Measurements from ENCODE around the gene MYO16. TPM values are rescaled to one million over a fixed set of nuclear protein-coding genes. Genes with fewer than 3 reads are reported as not detected.

The MYO16 gene
- polyA plus RNA-seq, 3 donors from 2014 or later: not detected

DNA sequence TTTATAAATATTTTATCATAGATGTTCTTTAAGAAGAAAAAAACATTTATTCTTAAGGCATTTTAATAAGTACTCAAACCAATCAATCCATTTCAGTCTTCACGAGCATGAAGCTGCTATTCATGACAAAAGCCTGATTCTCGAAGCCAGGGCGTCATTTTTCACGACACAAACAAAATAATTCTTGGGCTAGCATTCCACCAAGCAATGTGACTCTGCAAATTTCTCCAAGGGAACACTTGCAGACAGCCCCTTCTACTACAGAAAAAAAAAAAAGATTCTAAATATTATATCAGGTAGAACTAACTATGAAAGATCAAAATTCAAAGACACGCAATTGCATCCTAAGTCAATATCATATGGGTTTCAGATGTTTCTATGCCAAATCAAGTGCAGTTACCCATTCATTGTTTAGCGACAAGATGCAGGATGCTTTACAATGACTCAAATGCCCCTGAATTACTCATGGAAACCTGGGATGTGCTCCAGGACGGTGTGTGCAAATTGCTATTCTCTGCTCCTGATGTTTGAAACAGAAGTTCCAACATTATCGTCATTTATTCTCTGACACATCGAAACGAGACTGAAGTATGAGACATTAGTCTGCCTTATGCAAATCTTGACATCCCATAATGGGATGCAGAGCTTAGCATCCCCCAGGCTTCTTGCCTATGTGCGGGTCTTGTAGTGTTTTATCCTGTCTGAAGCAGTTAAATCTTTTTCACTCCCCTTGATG is 517.7 kb downstream of the MYO16 start:
- no peak overlapping the region for H3K27ac Mint-ChIP-seq
- no peaks in the 10 kb centered on the region for H3K36me3 Mint-ChIP-seq
- no peak overlapping the region for H3K4me3 Mint-ChIP-seq
- peaks cover 2 to 6% (median 3%) of the 10 kb centered on the region in 3 donors for H3K27me3 Mint-ChIP-seq (ENCODE audit: low read depth in 3 of 3)
- no peaks in the 10 kb centered on the region for H3K9me3 Mint-ChIP-seq
- no peak for DNase-seq
- no peaks in the 10 kb centered on the region for H3K4me1 Mint-ChIP-seq

DNA sequence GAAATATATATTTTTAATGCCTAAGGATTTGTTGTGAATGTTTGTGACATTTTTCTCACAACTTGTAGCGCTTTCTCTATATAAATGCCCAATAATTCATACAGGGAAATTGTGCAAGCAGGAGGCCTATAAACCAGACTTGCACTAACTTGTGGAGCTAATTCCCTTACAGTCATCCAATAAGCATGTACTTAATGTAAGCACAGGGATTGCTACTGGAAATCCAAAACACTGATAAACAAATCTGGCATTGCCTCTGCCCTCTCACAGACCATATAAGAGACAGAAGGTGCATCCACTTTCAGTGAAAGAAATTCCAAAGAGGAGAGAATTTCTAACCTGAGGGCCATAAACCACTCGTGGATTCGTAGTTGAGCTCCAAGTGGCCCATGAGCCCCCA is 518.8 kb downstream of the MYO16 start:
- peaks cover 1 to 2% (median 2%) of the 10 kb centered on the region in 3 donors for H3K27me3 Mint-ChIP-seq (ENCODE audit: low read depth in 3 of 3)
- no peaks in the 10 kb centered on the region for H3K4me1 Mint-ChIP-seq
- H3K36me3 Mint-ChIP-seq: no peaks in the 10 kb centered on the region
- H3K9me3 Mint-ChIP-seq: no peaks in the 10 kb centered on the region
- DNase-seq: no peak
- H3K4me3 Mint-ChIP-seq: no peak overlapping the region
- no peak overlapping the region for H3K27ac Mint-ChIP-seq

DNA sequence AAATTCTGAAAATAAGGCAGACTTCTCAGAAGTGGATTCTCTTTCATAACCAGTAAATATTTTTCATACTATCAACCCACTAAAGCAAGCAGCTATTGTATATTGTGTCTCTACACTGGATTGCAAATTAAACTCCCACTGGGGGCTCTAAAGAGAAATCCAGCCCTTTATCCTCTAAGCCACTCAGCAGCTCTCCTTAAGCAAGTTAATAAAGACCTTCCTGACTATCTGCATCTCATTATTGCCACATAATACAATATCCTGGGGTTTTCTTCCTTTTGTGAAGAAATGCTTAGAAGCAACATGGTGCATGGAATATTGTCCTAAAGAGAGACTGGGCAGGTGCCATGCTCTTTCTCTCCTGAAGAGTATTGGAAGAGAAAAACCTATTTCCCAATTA is 521.3 kb downstream of the MYO16 start:
- no peak overlapping the region for H3K4me3 Mint-ChIP-seq
- H3K36me3 Mint-ChIP-seq: no peaks in the 10 kb centered on the region
- no peak for DNase-seq
- no peak overlapping the region for H3K27ac Mint-ChIP-seq
- no peaks in the 10 kb centered on the region for H3K9me3 Mint-ChIP-seq
- H3K4me1 Mint-ChIP-seq: no peaks in the 10 kb centered on the region
- peaks cover 0 to 8% (median 2%) of the 10 kb centered on the region in 3 donors for H3K27me3 Mint-ChIP-seq (ENCODE audit: low read depth in 3 of 3)

DNA sequence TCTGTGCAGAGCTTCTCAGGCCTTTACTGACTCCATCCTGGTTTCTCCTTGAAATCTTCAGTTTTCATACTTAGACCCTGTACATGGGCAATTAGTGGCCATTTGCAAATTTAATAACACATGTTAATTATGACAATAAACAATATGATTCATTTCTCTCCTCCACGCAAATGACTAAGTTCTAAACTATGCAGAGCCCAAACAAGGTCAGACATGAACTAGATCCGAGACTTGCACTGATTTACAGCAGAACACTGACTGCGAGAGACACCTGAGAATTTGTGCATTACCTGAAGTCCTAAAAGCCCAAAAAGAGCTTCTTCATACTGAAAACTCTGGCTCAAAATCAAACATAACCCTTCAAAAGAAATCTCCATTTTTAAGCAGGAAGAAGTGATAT is 521.8 kb downstream of the MYO16 start:
- H3K4me1 Mint-ChIP-seq: no peaks in the 10 kb centered on the region
- no peak for DNase-seq
- H3K9me3 Mint-ChIP-seq: no peaks in the 10 kb centered on the region
- no peaks in the 10 kb centered on the region for H3K36me3 Mint-ChIP-seq
- no peak overlapping the region for H3K4me3 Mint-ChIP-seq
- H3K27ac Mint-ChIP-seq: no peak overlapping the region
- H3K27me3 Mint-ChIP-seq (ENCODE audit: low read depth in 3 of 3): peaks cover 0 to 8% (median 2%) of the 10 kb centered on the region in 3 donors

DNA sequence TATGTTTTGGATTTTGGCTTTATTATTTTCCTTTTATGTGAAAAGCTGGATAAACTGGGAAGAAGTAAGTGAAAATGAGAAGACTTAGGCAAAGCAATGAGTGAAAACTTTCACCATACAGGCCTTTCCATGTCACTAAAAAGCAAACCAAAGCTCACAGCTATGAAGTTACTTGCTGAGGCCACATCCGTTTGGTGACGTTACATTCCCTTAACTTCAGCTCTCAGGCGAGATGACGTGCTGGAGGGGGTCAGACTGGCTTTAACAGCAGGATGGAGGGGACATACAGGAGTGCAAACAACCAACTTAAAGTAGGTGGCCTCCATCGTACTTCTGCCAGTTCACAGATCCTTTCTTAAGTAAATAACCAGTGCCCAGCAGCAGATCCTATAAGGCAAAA is 522.3 kb downstream of the MYO16 start:
- Mint-ChIP-seq H3K4me1 (no peaks in the 10 kb centered on the region), H3K27ac (no peak overlapping the region), H3K36me3 (no peaks in the 10 kb centered on the region), H3K9me3 (no peaks in the 10 kb centered on the region), H3K4me3 (no peak overlapping the region), H3K27me3 (ENCODE audit: low read depth in 3 of 3) (peaks cover 0 to 11% (median 1%) of the 10 kb centered on the region in 3 donors)
- DNase-seq: no peak

DNA sequence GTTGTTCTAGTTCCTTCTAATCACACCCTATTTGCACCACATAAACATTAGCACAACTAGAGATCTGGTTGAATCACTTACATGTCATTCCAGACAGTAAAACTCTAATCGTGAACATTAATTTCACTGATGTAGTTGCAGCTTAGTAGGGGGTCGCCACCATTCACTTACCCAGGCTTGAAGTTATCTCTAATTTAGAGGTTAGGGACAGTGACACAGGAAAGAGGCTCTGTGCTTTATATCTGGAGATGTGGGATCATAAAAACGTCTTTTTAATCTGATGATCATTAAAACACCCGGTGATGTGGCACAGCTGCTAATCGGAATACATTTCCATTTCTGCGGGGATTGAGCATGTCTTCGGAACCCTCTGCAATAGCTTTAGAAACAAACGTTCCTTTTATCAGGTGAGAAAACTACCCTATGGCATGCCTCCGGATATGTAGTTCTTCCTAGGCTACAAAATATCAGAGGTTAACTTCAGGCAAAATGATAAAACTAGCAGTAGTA is 523.0 kb downstream of the MYO16 start:
- Mint-ChIP-seq H3K9me3 (no peaks in the 10 kb centered on the region), H3K27me3 (ENCODE audit: low read depth in 3 of 3) (peaks cover 0 to 11% (median 1%) of the 10 kb centered on the region in 3 donors), H3K4me3 (no peak overlapping the region), H3K36me3 (no peaks in the 10 kb centered on the region), H3K4me1 (no peaks in the 10 kb centered on the region), H3K27ac (no peak overlapping the region)
- no peak for DNase-seq

DNA sequence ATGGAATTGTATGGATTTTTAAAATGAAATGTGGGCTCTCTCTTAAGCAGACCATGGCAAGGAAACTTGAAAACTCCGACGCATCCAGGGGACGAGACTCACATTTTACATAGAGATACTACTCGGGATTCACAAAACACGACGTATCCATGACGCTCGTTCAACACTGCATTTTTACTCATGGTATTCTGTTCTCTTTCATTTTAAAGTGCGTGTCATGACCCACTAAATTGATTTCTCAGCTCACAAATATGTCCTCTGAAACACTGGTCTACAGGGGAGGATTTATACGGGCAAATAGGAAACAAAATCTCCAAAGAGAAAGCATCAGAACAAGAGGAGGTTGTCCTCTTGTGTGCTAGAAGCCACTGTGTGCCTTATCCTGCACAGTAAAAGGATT is 523.5 kb downstream of the MYO16 start:
- Mint-ChIP-seq H3K27me3 (ENCODE audit: low read depth in 3 of 3) (peaks cover 0 to 11% (median 2%) of the 10 kb centered on the region in 3 donors), H3K27ac (no peak overlapping the region), H3K4me1 (no peaks in the 10 kb centered on the region), H3K4me3 (no peak overlapping the region), H3K36me3 (no peaks in the 10 kb centered on the region), H3K9me3 (no peaks in the 10 kb centered on the region)
- DNase-seq: no peak

DNA sequence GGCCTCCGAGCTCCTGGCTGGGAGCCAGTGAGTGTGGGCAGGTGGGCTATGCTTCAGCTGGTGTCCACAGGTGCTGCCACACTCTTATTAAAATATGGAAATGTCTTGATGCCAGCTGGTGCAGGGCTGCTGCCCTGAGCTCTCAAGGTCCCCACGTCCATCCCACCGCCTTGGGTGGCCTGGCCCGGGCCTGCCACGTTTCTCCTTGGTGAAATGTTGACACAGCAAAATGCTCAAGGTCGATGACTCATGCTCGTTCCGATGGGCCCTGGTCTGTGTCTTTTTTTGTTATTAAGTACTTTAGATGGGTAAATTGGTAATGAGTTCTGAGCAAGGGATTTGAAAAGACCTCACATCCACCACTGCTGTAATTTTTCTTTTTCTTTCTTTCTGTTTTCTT is 524.7 kb downstream of the MYO16 start:
- no peak for DNase-seq
- Mint-ChIP-seq H3K4me3 (no peak overlapping the region), H3K27me3 (ENCODE audit: low read depth in 3 of 3) (peaks cover 0 to 11% (median 3%) of the 10 kb centered on the region in 3 donors), H3K36me3 (no peaks in the 10 kb centered on the region), H3K4me1 (no peaks in the 10 kb centered on the region), H3K27ac (no peak overlapping the region), H3K9me3 (peaks cover 0 to 2% (median 0%) of the 10 kb centered on the region in 6 donors)

DNA sequence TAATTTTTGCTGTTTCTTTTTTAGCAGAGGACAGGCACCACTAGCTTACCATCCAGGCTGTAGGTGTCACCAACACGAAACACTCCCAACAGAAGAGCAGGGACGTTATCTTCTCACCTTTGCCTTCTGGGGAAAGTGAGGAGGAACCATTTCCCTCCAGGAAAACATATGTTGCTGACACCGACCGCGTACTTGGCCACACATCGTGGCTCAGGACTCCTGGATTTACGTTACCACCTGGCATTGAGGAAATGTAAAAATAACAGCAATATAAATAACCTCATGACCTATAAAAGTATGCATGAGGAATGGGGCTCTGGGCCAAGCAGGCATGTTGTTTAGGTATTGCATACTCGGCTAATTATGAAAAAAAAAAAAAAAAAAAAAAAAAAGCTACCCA is 525.1 kb downstream of the MYO16 start:
- Mint-ChIP-seq H3K9me3 (peaks cover 0 to 2% (median 0%) of the 10 kb centered on the region in 6 donors), H3K27ac (no peak overlapping the region), H3K36me3 (no peaks in the 10 kb centered on the region)

DNA sequence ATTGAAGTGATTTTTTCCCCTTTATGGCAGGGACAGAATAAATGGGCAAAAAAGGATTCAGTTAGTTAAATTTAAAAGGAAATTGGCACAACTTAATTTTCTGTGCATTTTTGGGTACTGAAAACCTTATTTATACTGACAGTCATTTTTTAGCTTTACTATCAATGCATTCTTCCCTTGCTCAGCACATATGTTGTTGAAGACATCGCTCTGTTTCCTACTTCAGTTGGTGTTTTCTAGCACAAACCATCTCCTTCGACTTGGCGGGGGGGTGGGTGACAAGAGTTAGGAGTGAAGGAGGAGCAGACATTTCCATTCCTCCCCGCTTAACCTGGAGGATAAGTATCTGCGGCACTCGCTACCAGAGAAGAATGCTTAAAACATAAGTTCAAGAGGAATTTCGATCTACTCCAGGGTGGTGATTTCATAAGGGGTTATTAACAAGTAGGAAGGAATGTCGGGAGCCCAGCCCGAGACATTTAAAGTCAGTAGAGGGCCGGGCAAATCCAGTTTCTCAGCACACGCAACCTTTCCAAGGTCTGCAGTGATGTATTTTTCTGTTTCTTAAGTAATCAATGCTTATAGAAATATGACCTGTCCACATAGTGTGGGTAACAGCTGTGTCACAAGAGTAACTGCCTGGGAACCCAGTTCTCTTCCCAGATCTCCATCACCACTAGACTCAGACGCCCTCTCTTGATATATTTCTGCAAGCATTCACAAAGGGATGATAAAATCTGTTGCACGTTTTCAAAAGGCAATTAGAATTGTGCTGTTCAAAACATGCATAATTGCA is 525.8 kb downstream of the MYO16 start:
- Mint-ChIP-seq H3K27me3 (ENCODE audit: low read depth in 3 of 3) (peaks cover 0 to 9% (median 3%) of the 10 kb centered on the region in 3 donors), H3K36me3 (no peaks in the 10 kb centered on the region), H3K4me3 (no peak overlapping the region), H3K27ac (no peak overlapping the region), H3K9me3 (peaks cover 0 to 2% (median 0%) of the 10 kb centered on the region in 6 donors), H3K4me1 (no peaks in the 10 kb centered on the region)
- DNase-seq: no peak

More for the DNA sequence above, 525.1 kb downstream of the MYO16 start:
- Mint-ChIP-seq H3K27me3 (ENCODE audit: low read depth in 3 of 3) (peaks cover 0 to 11% (median 3%) of the 10 kb centered on the region in 3 donors), H3K4me3 (no peak overlapping the region), H3K4me1 (no peaks in the 10 kb centered on the region)
- no peak for DNase-seq

DNA sequence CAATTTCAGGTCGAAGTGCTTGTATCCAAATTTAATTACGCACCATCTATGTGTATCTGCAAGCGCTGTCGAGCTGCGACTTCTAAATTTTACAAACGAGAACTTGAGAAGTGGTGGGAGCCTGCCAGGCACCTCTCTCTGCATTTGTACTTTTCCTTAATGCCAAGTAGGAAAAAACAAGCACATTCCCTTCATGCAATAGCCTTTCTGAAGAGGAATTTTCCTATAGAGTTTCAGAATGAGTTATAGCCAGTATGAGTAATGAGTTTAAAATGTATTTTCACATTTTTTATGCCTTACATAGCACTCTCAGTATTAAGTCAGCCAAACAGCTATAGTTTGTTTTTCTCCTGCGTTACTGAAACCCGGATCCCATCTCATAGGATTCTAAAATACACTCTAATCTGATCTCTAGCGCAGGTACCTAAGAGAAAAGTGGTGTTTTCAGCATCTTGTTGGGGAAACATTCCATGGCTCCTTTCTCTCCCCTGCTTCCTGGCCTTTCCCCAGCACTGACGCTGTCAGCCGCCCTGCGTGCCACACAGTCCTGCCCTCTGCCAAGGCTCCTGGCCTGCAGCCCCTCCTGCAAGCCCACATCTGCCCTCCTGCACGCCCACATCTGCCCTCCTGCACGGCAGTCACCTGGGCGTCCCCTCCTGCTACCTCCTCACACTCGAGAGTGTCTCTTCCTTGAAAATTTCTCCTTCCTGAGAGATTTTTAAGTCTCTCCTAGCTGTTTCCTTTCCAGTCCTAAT is 526.9 kb downstream of the MYO16 start:
- H3K27ac Mint-ChIP-seq: no peak overlapping the region
- peaks cover 0 to 2% (median 0%) of the 10 kb centered on the region in 6 donors for H3K9me3 Mint-ChIP-seq
- H3K36me3 Mint-ChIP-seq: no peaks in the 10 kb centered on the region
- DNase-seq: no peak
- H3K4me3 Mint-ChIP-seq: no peak overlapping the region
- peaks cover 0 to 9% (median 3%) of the 10 kb centered on the region in 3 donors for H3K27me3 Mint-ChIP-seq (ENCODE audit: low read depth in 3 of 3)
- no peaks in the 10 kb centered on the region for H3K4me1 Mint-ChIP-seq

DNA sequence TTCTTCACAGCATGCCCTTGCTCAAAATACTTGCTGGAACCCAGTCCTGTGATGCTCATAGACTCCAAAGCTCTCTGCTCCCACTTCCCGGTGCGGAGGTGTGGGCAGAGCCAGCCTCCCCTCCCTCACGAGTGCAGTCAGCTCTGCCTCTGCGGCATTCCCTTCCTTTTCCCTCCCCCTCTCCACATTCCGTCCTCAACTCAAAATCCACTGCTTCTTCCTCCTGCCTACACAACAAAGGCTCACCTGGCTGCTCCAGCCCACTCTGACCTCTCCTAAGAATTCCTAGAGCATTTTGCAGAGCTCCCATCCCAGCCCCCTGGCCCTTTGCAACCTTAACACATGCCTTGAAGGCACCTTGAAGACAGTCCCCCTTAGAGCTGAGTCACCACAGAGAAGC is 527.9 kb downstream of the MYO16 start:
- H3K27me3 Mint-ChIP-seq (ENCODE audit: low read depth in 3 of 3): peaks cover 0 to 9% (median 3%) of the 10 kb centered on the region in 3 donors
- no peak overlapping the region for H3K27ac Mint-ChIP-seq
- no peaks in the 10 kb centered on the region for H3K36me3 Mint-ChIP-seq
- peaks cover 0 to 2% (median 0%) of the 10 kb centered on the region in 6 donors for H3K9me3 Mint-ChIP-seq
- H3K4me3 Mint-ChIP-seq: no peak overlapping the region
- H3K4me1 Mint-ChIP-seq: peaks cover 0 to under 1% of the 10 kb centered on the region in 2 donors
- DNase-seq: no peak

DNA sequence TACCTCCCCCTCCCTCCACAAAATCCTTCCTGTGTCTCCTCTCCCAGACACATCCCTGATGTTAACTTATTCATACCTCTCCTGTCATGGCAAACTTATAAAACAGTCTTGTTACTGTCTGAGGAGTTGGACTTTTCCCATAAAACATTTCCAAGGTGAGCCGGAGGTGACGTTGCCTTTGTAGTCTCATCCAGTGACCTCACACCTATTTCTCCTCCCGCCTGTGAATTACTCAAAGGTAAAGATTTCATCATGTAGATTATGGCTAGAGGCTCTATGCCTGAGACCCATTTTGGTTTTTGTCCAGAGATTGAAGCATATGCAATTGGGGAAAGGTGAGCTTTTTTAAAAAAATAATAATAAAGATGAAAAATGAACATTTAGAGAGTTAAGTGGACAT is 529.0 kb downstream of the MYO16 start:
- peaks cover 0 to 9% of the 10 kb centered on the region in 2 donors for H3K4me1 Mint-ChIP-seq
- peaks cover 0 to 2% (median 0%) of the 10 kb centered on the region in 6 donors for H3K9me3 Mint-ChIP-seq
- H3K4me3 Mint-ChIP-seq: no peak overlapping the region
- no peak for DNase-seq
- peaks cover 0 to 11% (median 3%) of the 10 kb centered on the region in 3 donors for H3K27me3 Mint-ChIP-seq (ENCODE audit: low read depth in 3 of 3)
- no peak overlapping the region for H3K27ac Mint-ChIP-seq
- no peaks in the 10 kb centered on the region for H3K36me3 Mint-ChIP-seq
